Measurements from ENCODE around the gene GPR87. TPM values are rescaled to one million over a fixed set of nuclear protein-coding genes. Genes with fewer than 3 reads are reported as not detected.

The GPR87 gene
- total RNA-seq, 4 donors from 2014 or later = not detected

- Histone ChIP-seq H3K4me3 (no peak overlapping the region), H3K36me3 (no peaks in the 10 kb centered on the region), H3K9me3 (no peaks in the 10 kb centered on the region), H3K4me1 (no peaks in the 10 kb centered on the region), H3K27ac (no peak overlapping the region), H3K27me3 (no peaks in the 10 kb centered on the region)
- 95% methylated on average over 3 of the region's 3 CpGs; no CpG with 5 or more reads in 1 of the 2 donors for WGBS, 2 donors (ENCODE audit: low coverage in 1 of 2)
- in situ Hi-C loops (cut with MboI; ENCODE audit: low pct_ligation_motif_present in 1 of 4, low pct_unique_long_range_greater_than_20kb in 1 of 4, low sequenced_read_pairs in 3 of 4) (no loop called here), intact Hi-C loops (cut with DNase I; ENCODE audit: low total_unique reads) (no loop called here)
- TF ChIP-seq POLR2AphosphoS5 (IDR thresholded peaks at IDR 0.05) = no peak
- TF ChIP-seq EP300 (IDR thresholded peaks at IDR 0.05; ENCODE audit: low read depth) = no peak
- no peak for TF ChIP-seq POLR2A (IDR thresholded peaks at IDR 0.05)
- TF ChIP-seq CTCF (IDR thresholded peaks at IDR 0.05) = no peak
- no peak for DNase-seq
These were observed 3.6 kb downstream of the GPR87 start for GRCh38 chr3:151312972-151313371.

GRCh38 chr3:151309566-151309965 lies 7.1 kb downstream of the GPR87 start:
- Histone ChIP-seq H3K27me3 (no peaks in the 10 kb centered on the region), H3K4me3 (no peak overlapping the region), H3K4me1 (peaks cover 0 to 6% (median 0%) of the 10 kb centered on the region in 4 donors), H3K27ac (no peak overlapping the region), H3K9me3 (no peaks in the 10 kb centered on the region), H3K36me3 (no peaks in the 10 kb centered on the region)
- DNase-seq = no peak
- 98 to 100% methylated on average over 1 to 2 of the region's 2 CpGs for WGBS, 2 donors (ENCODE audit: low coverage in 1 of 2)
- TF ChIP-seq EP300 (IDR thresholded peaks at IDR 0.05; ENCODE audit: low read depth) (no peak), CTCF (IDR thresholded peaks at IDR 0.05) (no peak)
- in situ Hi-C loops (cut with MboI; ENCODE audit: low pct_ligation_motif_present in 1 of 4, low pct_unique_long_range_greater_than_20kb in 1 of 4, low sequenced_read_pairs in 3 of 4) = no loop called here
- intact Hi-C loops (cut with DNase I; ENCODE audit: low total_unique reads) = no loop called here

- Histone ChIP-seq H3K36me3 (no peaks in the 10 kb centered on the region), H3K4me1 (peaks cover 0 to 6% (median 0%) of the 10 kb centered on the region in 4 donors), H3K9me3 (no peaks in the 10 kb centered on the region), H3K27me3 (no peaks in the 10 kb centered on the region), H3K27ac (no peak overlapping the region), H3K4me3 (no peak overlapping the region)
- no peak for DNase-seq
- in situ Hi-C loops (cut with MboI; ENCODE audit: low pct_ligation_motif_present in 1 of 4, low pct_unique_long_range_greater_than_20kb in 1 of 4, low sequenced_read_pairs in 3 of 4) (no loop called here), intact Hi-C loops (cut with DNase I; ENCODE audit: low total_unique reads) (no loop called here)
- 70 to 90% methylated on average over 1 of the region's 1 CpG for whole genome bisulfite sequencing, 2 donors (ENCODE audit: low coverage in 1 of 2)
- no peak for TF ChIP-seq POLR2A (IDR thresholded peaks at IDR 0.05)
- no peak for TF ChIP-seq POLR2AphosphoS5 (IDR thresholded peaks at IDR 0.05)
- no peak for TF ChIP-seq EP300 (IDR thresholded peaks at IDR 0.05; ENCODE audit: low read depth)
- TF ChIP-seq CTCF (IDR thresholded peaks at IDR 0.05) = no peak
These were observed 8.8 kb downstream of the GPR87 start for GRCh38 chr3:151307583-151308488.

GRCh38 chr3:151307131-151307530 lies 9.5 kb downstream of the GPR87 start:
- in situ Hi-C loops (cut with MboI; ENCODE audit: low pct_ligation_motif_present in 1 of 4, low pct_unique_long_range_greater_than_20kb in 1 of 4, low sequenced_read_pairs in 3 of 4) = no loop called here
- peaks cover 0 to 6% (median 0%) of the 10 kb centered on the region in 4 donors for H3K4me1 ChIP-seq
- TF ChIP-seq CTCF (IDR thresholded peaks at IDR 0.05) (no peak), EP300 (IDR thresholded peaks at IDR 0.05; ENCODE audit: low read depth) (no peak), POLR2A (IDR thresholded peaks at IDR 0.05) (no peak), POLR2AphosphoS5 (IDR thresholded peaks at IDR 0.05) (no peak)
- DNase-seq = no peak
- no peaks in the 10 kb centered on the region for H3K36me3 ChIP-seq
- no peaks in the 10 kb centered on the region for H3K27me3 ChIP-seq
- intact Hi-C loops (cut with DNase I; ENCODE audit: low total_unique reads) = no loop called here
- H3K4me3 ChIP-seq = no peak overlapping the region
- no peak overlapping the region for H3K27ac ChIP-seq
- no peaks in the 10 kb centered on the region for H3K9me3 ChIP-seq
